Loucy (cell line): ENCODE measurements around the gene PILRA.

Experiments
- H2AFZ ChIP-seq: fragments of 200-600 bp; sonication (generic); 2 replicates; pipeline ENCODE4 v1.6.0; 2016; ENCODE audit warnings: antibody characterized with exemption, mild to moderate bottlenecking, low read length, moderate library complexity
- H3F3A ChIP-seq: fragments of 200-600 bp; 2 replicates; pipeline ENCODE4 v1.6.0; 2016; ENCODE audit warnings: antibody characterized with exemption, low read depth, mild to moderate bottlenecking
- H3K27me3 ChIP-seq: fragments of 200-600 bp; sonication (generic); 2 replicates; pipeline ENCODE4 v1.6.1; 2014; ENCODE audit warnings: low read length, mild to moderate bottlenecking; ENCODE audit not compliant: insufficient read depth, poor library complexity, severe bottlenecking
- H3K36me3 ChIP-seq: fragments of 200-600 bp; sonication (generic); 2 replicates; pipeline ENCODE4 v1.6.1; 2016; ENCODE audit warnings: low read length; ENCODE audit not compliant: insufficient read depth
- H3K4me1 ChIP-seq: fragments of 200-600 bp; sonication (generic); 2 replicates; pipeline ENCODE4 v1.5.1; 2014; ENCODE audit warnings: low read length, mild to moderate bottlenecking; ENCODE audit not compliant: insufficient read depth, poor library complexity, severe bottlenecking
- H3K4me2 ChIP-seq: fragments of 200-600 bp; sonication (generic); 2 replicates; pipeline ENCODE4 v1.6.0; 2014; ENCODE audit warnings: antibody characterized with exemption, low read length, low read depth, mild to moderate bottlenecking; ENCODE audit not compliant: poor library complexity, severe bottlenecking
- H3K4me3 ChIP-seq: fragments of 200-600 bp; sonication (generic); 2 replicates; pipeline ENCODE4 v1.5.1; 2014; ENCODE audit warnings: low read length, mild to moderate bottlenecking, mixed read lengths; ENCODE audit not compliant: poor library complexity, severe bottlenecking
- H3K79me2 ChIP-seq: fragments of 200-600 bp; sonication (generic); 2 replicates; pipeline ENCODE4 v1.6.1; 2014; ENCODE audit warnings: low read length; ENCODE audit not compliant: insufficient read depth
- H3K9ac ChIP-seq: fragments of 200-600 bp; sonication (generic); 2 replicates; pipeline ENCODE4 v1.6.0; 2014; ENCODE audit warnings: mild to moderate bottlenecking, low read depth, low read length, moderate library complexity; ENCODE audit not compliant: poor library complexity, severe bottlenecking
- H3K9me2 ChIP-seq: fragments of 200-600 bp; sonication (generic); replicated peaks from 2 replicates; pipeline ENCODE4 v1.6.1; 2016; ENCODE audit warnings: low read depth, low read length, mixed read lengths
- H3K9me3 ChIP-seq: fragments of 200-600 bp; sonication (generic); 2 replicates; pipeline ENCODE4 v1.6.1; 2014; ENCODE audit warnings: mild to moderate bottlenecking, antibody characterized with exemption, low read length, low read depth; ENCODE audit not compliant: insufficient read depth
- H4K20me1 ChIP-seq: fragments of 200-600 bp; sonication (generic); 2 replicates; pipeline ENCODE4 v1.6.0; 2014; ENCODE audit warnings: antibody characterized with exemption, low read length, mild to moderate bottlenecking; ENCODE audit not compliant: insufficient read depth, poor library complexity, severe bottlenecking
- CTCF ChIP-seq: fragments of 200-600 bp; sonication (generic); conservative IDR thresholded peaks from 2 replicates; pipeline ENCODE4 v1.5.1; 2014; ENCODE audit warnings: mild to moderate bottlenecking, antibody characterized with exemption, low read length
- EZH2phosphoT487 ChIP-seq: fragments of 200-600 bp; IDR thresholded peaks from 2 replicates; pipeline ENCODE4 v1.6.1; 2018; ENCODE audit warnings: antibody characterized with exemption, mild to moderate bottlenecking, moderate library complexity, borderline replicate concordance

PILRA gene

GRCh38 chr7:100358027-100358856 is 15.0 kb upstream of the PILRA start, which contains the start of gene PILRB:
Gene PILRB, plus strand, starts transcription at chr7:100358117. Its CDS starts 186 bp downstream, at chr7:100358303.
- Histone ChIP-seq H3K27me3 (no peaks in the 10 kb centered on the region), H3K9me2 (no peaks in the 10 kb centered on the region), H3F3A (no peaks in the 10 kb centered on the region), H3K4me2 (no peak within 1 kb of the TSS), H3K4me3 (no peak within 1 kb of the TSS), H2AFZ (no peak within 1 kb of the TSS), H3K9ac (no peak within 1 kb of the TSS), H3K79me2 (no peaks in the 10 kb centered on the region), H3K4me1 (no peaks in the 10 kb centered on the region), H4K20me1 (peaks cover 2% of the 10 kb centered on the region), H3K36me3 (peaks cover 93% of the 10 kb centered on the region), H3K9me3 (no peaks in the 10 kb centered on the region)
- TF ChIP-seq CTCF, result no peak; the same call in 1 of the 2 replicates
- no peak for TF ChIP-seq EZH2phosphoT487

- Histone ChIP-seq H3K9me3 (no peaks in the 10 kb centered on the region), H3K79me2 (no peaks in the 10 kb centered on the region), H3K36me3 (peaks cover 92% of the 10 kb centered on the region), H3K4me3 (no peak overlapping the region), H3K27me3 (no peaks in the 10 kb centered on the region), H3K4me2 (no peak overlapping the region), H3F3A (no peaks in the 10 kb centered on the region), H3K9ac (no peak overlapping the region), H2AFZ (no peak overlapping the region), H3K9me2 (no peaks in the 10 kb centered on the region), H4K20me1 (peaks cover 3% of the 10 kb centered on the region), H3K4me1 (no peaks in the 10 kb centered on the region)
- TF ChIP-seq EZH2phosphoT487, result no peak
- TF ChIP-seq CTCF, result no peak
Measured at GRCh38 chr7:100358857-100359212, 14.5 kb upstream of the PILRA start.

GRCh38 chr7:100360135-100360854 is 13.0 kb upstream of the PILRA start:
- Histone ChIP-seq H3K36me3 (peaks cover 77% of the 10 kb centered on the region), H3K9me2 (no peaks in the 10 kb centered on the region), H4K20me1 (peaks cover 3% of the 10 kb centered on the region), H3K4me1 (no peaks in the 10 kb centered on the region), H3K9ac (no peak overlapping the region), H2AFZ (no peak overlapping the region), H3K79me2 (no peaks in the 10 kb centered on the region), H3K4me3 (no peak overlapping the region), H3K4me2 (no peak overlapping the region), H3F3A (no peaks in the 10 kb centered on the region), H3K9me3 (no peaks in the 10 kb centered on the region), H3K27me3 (no peaks in the 10 kb centered on the region)
- no peak for TF ChIP-seq EZH2phosphoT487
- no peak for TF ChIP-seq CTCF
